Measurements from ENCODE around the gene BMP3. TPM values are rescaled to one million over a fixed set of nuclear protein-coding genes. Genes with fewer than 3 reads are reported as not detected.

The BMP3 gene
- total and polyA plus RNA-seq, 2 of the 13 experiments (the other 11 are each of a cell fraction or from before 2014, with no cell fraction given), result not detected

- H3K79me2 ChIP-seq (ENCODE audit: insufficient read depth, low read length), result no peaks in the 10 kb centered on the region
- H3K4me2 ChIP-seq (ENCODE audit: low read depth, low read length), result no peak overlapping the region
- peaks cover 7% of the 10 kb centered on the region; the same call in 1 of the 2 replicates for H3K4me1 ChIP-seq (ENCODE audit: insufficient read depth, low read length)
- intact Hi-C loops (cut with micrococcal nuclease; ENCODE audit: unreplicated experiment) (no loop called here), in situ Hi-C loops (cut with HindIII; ENCODE audit: extremely low pct_ligation_motif_present, low pct_unique_long_range_greater_than_20kb) (no loop called here)
- BruUV-seq (replicated peaks), result no TSS peak
- no peak for ATAC-seq
- H3K9ac ChIP-seq (ENCODE audit: insufficient read depth, low read depth, low read length), result no peak overlapping the region
- no peak for DNase-seq (ENCODE audit: low spot score)
- H3K27ac ChIP-seq (ENCODE audit: extremely low read length, insufficient read depth, low read length), result no peak overlapping the region
- H4K20me1 ChIP-seq (ENCODE audit: insufficient read depth, low read length), result no peaks in the 10 kb centered on the region
- no peak overlapping the region for H3K4me3 ChIP-seq (replicated peaks in 1 of 3; ENCODE audit: insufficient read depth in 1 of 3, low read depth in 2 of 3, low read length in 3 of 3)
- H2AFZ ChIP-seq (ENCODE audit: low read length), result no peak overlapping the region
- H3K27me3 ChIP-seq (ENCODE audit: control insufficient read depth in 1 of 2, insufficient read depth in 2 of 2, low read length in 2 of 2), result no peaks in the 10 kb centered on the region
- TF ChIP-seq MXD1 (CRISPR knock-in tag; IDR thresholded peaks at IDR 0.05), result no peak
- no peak for TF ChIP-seq PATZ1 (CRISPR knock-in tag; IDR thresholded peaks at IDR 0.05)
- no peak for TF ChIP-seq RARA (CRISPR knock-in tag; IDR thresholded peaks at IDR 0.05)
- no peak for TF ChIP-seq GTF3A (CRISPR knock-in tag; conservative IDR thresholded peaks at IDR 0.05)
- TF ChIP-seq, protein P1, sequence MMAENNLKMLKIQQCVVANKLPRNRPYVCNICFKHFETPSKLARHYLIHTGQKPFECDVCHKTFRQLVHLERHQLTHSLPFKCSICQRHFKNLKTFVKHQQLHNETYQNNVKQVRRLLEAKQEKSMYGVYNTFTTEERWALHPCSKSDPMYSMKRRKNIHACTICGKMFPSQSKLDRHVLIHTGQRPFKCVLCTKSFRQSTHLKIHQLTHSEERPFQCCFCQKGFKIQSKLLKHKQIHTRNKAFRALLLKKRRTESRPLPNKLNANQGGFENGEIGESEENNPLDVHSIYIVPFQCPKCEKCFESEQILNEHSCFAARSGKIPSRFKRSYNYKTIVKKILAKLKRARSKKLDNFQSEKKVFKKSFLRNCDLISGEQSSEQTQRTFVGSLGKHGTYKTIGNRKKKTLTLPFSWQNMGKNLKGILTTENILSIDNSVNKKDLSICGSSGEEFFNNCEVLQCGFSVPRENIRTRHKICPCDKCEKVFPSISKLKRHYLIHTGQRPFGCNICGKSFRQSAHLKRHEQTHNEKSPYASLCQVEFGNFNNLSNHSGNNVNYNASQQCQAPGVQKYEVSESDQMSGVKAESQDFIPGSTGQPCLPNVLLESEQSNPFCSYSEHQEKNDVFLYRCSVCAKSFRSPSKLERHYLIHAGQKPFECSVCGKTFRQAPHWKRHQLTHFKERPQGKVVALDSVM (CRISPR knock-in tag; IDR thresholded peaks at IDR 0.05), result no peak
- no peaks in the 10 kb centered on the region for H3K36me3 ChIP-seq (replicated peaks in 1 of 2; ENCODE audit: control insufficient read depth in 1 of 2, insufficient read depth in 2 of 2, low read length in 2 of 2)
- ChIA-PET POLR2A (no interaction called here), CTCF (ENCODE audit: low intra/inter-chr PET ratio, low total read pairs) (no interaction called here)
- no peaks in the 10 kb centered on the region for H3K9me3 ChIP-seq (ENCODE audit: low read length)
- no peak for FAIRE-seq
- WGBS (ENCODE audit: low lambda C conversion rate), result 0% methylated on average over 1 of the region's 1 CpG
These were observed 31.5 kb downstream of the BMP3 start for GRCh38 chr4:81062001-81062400.

Measured in HepG2 (cell line).